Mesenchymal stem cell (in vitro differentiated cells and primary cell): ENCODE results near the gene BFSP2.

Experiments used
- DNase-seq: peaks from one replicate; pipeline ENCODE4 v3.0.0-alpha.2; 2013
- H2AFZ ChIP-seq: one replicate; pipeline ENCODE4 v1.6.1; 2013; ENCODE audit warnings: low read depth, mild to moderate bottlenecking, control low read depth, inconsistent platforms, low read length, moderate library complexity
- H2AK5ac ChIP-seq: 2 replicates; pipeline ENCODE4 v1.6.1; 2013; ENCODE audit warnings: low read length, moderate library complexity, mild to moderate bottlenecking, inconsistent platforms; ENCODE audit not compliant: severe bottlenecking
- H2BK120ac ChIP-seq: one replicate; pipeline ENCODE4 v1.6.1; 2013; ENCODE audit warnings: low read depth, mild to moderate bottlenecking, inconsistent platforms, low read length, moderate library complexity
- H2BK12ac ChIP-seq, 2 experiments: one replicate each; pipeline ENCODE4 v1.6.1; 2013; ENCODE audit warnings: inconsistent platforms in 2 of 2, low read length in 2 of 2, mild to moderate bottlenecking in 2 of 2, moderate library complexity in 2 of 2, control low read depth in 1 of 2
- H2BK15ac ChIP-seq: one replicate; pipeline ENCODE4 v1.6.1; 2013; ENCODE audit warnings: mild to moderate bottlenecking, low read depth, inconsistent platforms; ENCODE audit not compliant: poor library complexity, severe bottlenecking
- H2BK5ac ChIP-seq: 2 replicates; pipeline ENCODE4 v1.6.1; 2013; ENCODE audit warnings: low read depth, mild to moderate bottlenecking, low read length, control low read depth, inconsistent platforms; ENCODE audit not compliant: poor library complexity, severe bottlenecking
- H3K14ac ChIP-seq, 2 experiments: one replicate each; pipeline ENCODE4 v1.6.1; 2013; ENCODE audit warnings: inconsistent platforms in 2 of 2, low read length in 2 of 2, control low read depth in 1 of 2, mild to moderate bottlenecking in 1 of 2, moderate library complexity in 1 of 2
- H3K18ac ChIP-seq, 2 experiments: one replicate each; pipeline ENCODE4 v1.6.1; 2013; ENCODE audit warnings: inconsistent platforms in 2 of 2, low read length in 2 of 2, control low read depth in 1 of 2, low read depth in 1 of 2, mild to moderate bottlenecking in 1 of 2
- H3K23ac ChIP-seq, 2 experiments: one replicate each; pipeline ENCODE4 v1.6.1; 2013; ENCODE audit warnings: inconsistent platforms in 2 of 2, low read length in 2 of 2, mild to moderate bottlenecking in 2 of 2, moderate library complexity in 2 of 2, control low read depth in 1 of 2
- H3K27ac ChIP-seq: 2 replicates; pipeline ENCODE4 v1.5.1; 2013; ENCODE audit warnings: mild to moderate bottlenecking, moderate library complexity, low read length, control low read depth, inconsistent platforms; ENCODE audit not compliant: poor library complexity, severe bottlenecking
- H3K27me3 ChIP-seq, 2 experiments: 2 replicates each; pipeline versions ENCODE4 v1.6.1 to v1.7.0; 2013; ENCODE audit warnings: low read length in 2 of 2, mild to moderate bottlenecking in 2 of 2, moderate library complexity in 2 of 2, control low read depth in 1 of 2, inconsistent platforms in 1 of 2; ENCODE audit not compliant: control insufficient read depth in 1 of 2, insufficient read depth in 1 of 2
- H3K36me3 ChIP-seq, 2 experiments: 2 replicates each; pipeline versions ENCODE4 v1.6.1 to v1.7.0; 2013; ENCODE audit warnings: low read length in 2 of 2, control low read depth in 1 of 2, inconsistent platforms in 1 of 2, low read depth in 1 of 2, mild to moderate bottlenecking in 1 of 2; ENCODE audit not compliant: insufficient read depth in 2 of 2, control insufficient read depth in 1 of 2
- H3K4ac ChIP-seq, 2 experiments: one replicate each; pipeline ENCODE4 v1.6.1; 2013; ENCODE audit warnings: inconsistent platforms in 2 of 2, low read length in 2 of 2, mild to moderate bottlenecking in 2 of 2, moderate library complexity in 2 of 2, control low read depth in 1 of 2, low read depth in 1 of 2
- H3K4me1 ChIP-seq: 2 replicates; pipeline ENCODE4 v1.6.1; 2013; ENCODE audit warnings: low read depth, low read length, control low read depth; ENCODE audit not compliant: control insufficient read depth, insufficient read depth
- H3K4me2 ChIP-seq: 2 replicates; pipeline ENCODE4 v1.6.1; 2013; ENCODE audit warnings: low read length, mild to moderate bottlenecking, inconsistent platforms; ENCODE audit not compliant: poor library complexity, severe bottlenecking
- H3K4me3 ChIP-seq, 2 experiments: 2 replicates each; pipeline versions ENCODE4 v1.5.1 to v1.7.0; 2013; ENCODE audit warnings: low read length in 2 of 2, mild to moderate bottlenecking in 2 of 2, control low read depth in 1 of 2, low read depth in 1 of 2; ENCODE audit not compliant: insufficient read depth in 1 of 2
- H3K79me1 ChIP-seq: replicated peaks from 2 replicates; pipeline ENCODE4 v1.6.1; 2013; ENCODE audit warnings: mild to moderate bottlenecking, control low read depth, low read length, inconsistent platforms; ENCODE audit not compliant: poor library complexity, severe bottlenecking
- H3K9ac ChIP-seq: 2 replicates; pipeline ENCODE4 v1.7.0; 2013; ENCODE audit warnings: mild to moderate bottlenecking, low read length, moderate library complexity
- H3K9me3 ChIP-seq: 2 replicates; pipeline ENCODE4 v1.7.0; 2013; ENCODE audit warnings: mild to moderate bottlenecking, low read length; ENCODE audit not compliant: control insufficient read depth
- H4K8ac ChIP-seq: one replicate; pipeline ENCODE4 v1.6.1; 2013; ENCODE audit warnings: inconsistent platforms, mild to moderate bottlenecking, low read length, moderate library complexity
- H4K91ac ChIP-seq: one replicate; pipeline ENCODE4 v1.6.1; 2013; ENCODE audit warnings: mild to moderate bottlenecking, low read length, inconsistent platforms
- WGBS: methylation state at CpG from one replicate; pipeline ENCODE4 v1.1.7; 2013; ENCODE audit warnings: mixed read lengths; 5-methylcytosine and 5-hydroxymethylcytosine counted together

The BFSP2 gene

GRCh38 chr3:133459400-133459799 is 59.5 kb downstream of the BFSP2 start:
- Histone ChIP-seq H2AFZ (no peak overlapping the region), H3K27me3 (no peaks in the 10 kb centered on the region), H3K9me3 (no peaks in the 10 kb centered on the region), H2BK12ac (no peak overlapping the region), H2AK5ac (no peak overlapping the region), H3K9ac (no peak overlapping the region), H3K18ac (no peak overlapping the region), H3K79me1 (no peaks in the 10 kb centered on the region), H3K4me1 (peaks cover 1% of the 10 kb centered on the region), H3K27ac (no peak overlapping the region), H3K14ac (peak overlapping the region in 1 of 2 experiments; percentile 28), H3K4me2 (no peak overlapping the region), H4K91ac (no peak overlapping the region), H3K4ac (no peak overlapping the region), H2BK5ac (no peak overlapping the region), H3K36me3 (no peaks in the 10 kb centered on the region), H2BK120ac (no peak overlapping the region), H3K4me3 (no peak overlapping the region), H3K23ac (no peak overlapping the region), H2BK15ac (no peak overlapping the region), H4K8ac (no peak overlapping the region)
- 87% methylated on average over 6 of the region's 6 CpGs for WGBS
- no peak for DNase-seq

DNA sequence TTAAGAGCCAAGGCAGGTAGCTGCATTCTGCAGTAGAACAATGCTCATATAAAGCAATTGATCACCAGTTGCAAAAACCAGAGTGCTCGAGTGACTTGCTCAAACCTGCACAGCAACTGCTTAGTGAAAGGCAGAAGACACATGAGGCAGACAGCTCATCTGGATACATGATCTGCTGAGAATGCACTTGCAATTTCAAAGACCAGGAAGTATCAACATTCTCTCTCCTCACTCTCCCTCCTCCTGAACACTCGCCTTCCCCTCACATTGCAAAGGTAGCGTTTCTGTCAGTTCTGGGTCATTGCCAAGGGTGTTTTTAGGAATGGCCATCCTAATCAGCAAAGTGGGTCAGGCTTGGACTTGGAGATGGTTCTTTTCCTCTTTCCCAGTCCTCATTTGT is 61.0 kb downstream of the BFSP2 start:
- Histone ChIP-seq H2BK5ac (no peak overlapping the region), H3K27ac (no peak overlapping the region), H3K4me2 (no peak overlapping the region), H3K4me3 (no peak overlapping the region), H2BK120ac (no peak overlapping the region), H2BK15ac (no peak overlapping the region), H3K4ac (no peak overlapping the region), H2AFZ (no peak overlapping the region), H3K27me3 (no peaks in the 10 kb centered on the region), H2AK5ac (no peak overlapping the region), H2BK12ac (no peak overlapping the region), H3K79me1 (no peaks in the 10 kb centered on the region), H4K8ac (no peak overlapping the region), H3K14ac (no peak overlapping the region), H3K4me1 (peaks cover 1% of the 10 kb centered on the region), H3K23ac (no peak overlapping the region), H3K9me3 (no peaks in the 10 kb centered on the region), H3K9ac (no peak overlapping the region), H3K36me3 (no peaks in the 10 kb centered on the region), H3K18ac (no peak overlapping the region), H4K91ac (no peak overlapping the region)
- 79% methylated on average over 3 of the region's 3 CpGs for WGBS
- DNase-seq = no peak

DNA sequence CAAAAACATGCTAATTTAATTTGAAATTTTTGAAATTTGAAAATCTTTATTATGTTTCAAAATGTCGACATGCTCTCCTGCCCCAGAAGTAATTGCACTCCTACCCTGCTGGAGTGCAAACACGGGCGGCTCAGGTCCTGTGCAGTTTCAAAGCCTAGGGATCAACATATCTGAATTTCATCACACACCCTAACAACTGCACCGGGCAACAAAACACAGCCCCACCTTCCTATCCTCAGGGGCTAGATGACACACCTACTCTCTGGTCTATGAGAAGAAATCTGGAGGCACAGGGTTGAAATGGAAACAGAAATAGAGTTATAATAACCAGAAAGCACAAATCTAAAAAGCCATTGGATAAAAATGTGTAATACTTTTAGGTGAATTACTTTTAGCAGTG is 61.4 kb downstream of the BFSP2 start:
- Histone ChIP-seq H3K4me2 (no peak overlapping the region), H2BK12ac (no peak overlapping the region), H3K4ac (no peak overlapping the region), H4K91ac (no peak overlapping the region), H2BK15ac (no peak overlapping the region), H3K27ac (no peak overlapping the region), H3K27me3 (no peaks in the 10 kb centered on the region), H2BK120ac (no peak overlapping the region), H3K14ac (no peak overlapping the region), H3K9me3 (no peaks in the 10 kb centered on the region), H3K18ac (no peak overlapping the region), H2AFZ (no peak overlapping the region), H3K4me3 (no peak overlapping the region), H3K79me1 (no peaks in the 10 kb centered on the region), H3K4me1 (peaks cover 1% of the 10 kb centered on the region), H3K9ac (no peak overlapping the region), H3K36me3 (no peaks in the 10 kb centered on the region), H4K8ac (no peak overlapping the region), H3K23ac (no peak overlapping the region), H2BK5ac (no peak overlapping the region), H2AK5ac (no peak overlapping the region)
- DNase-seq = no peak
- WGBS = 67% methylated on average over 4 of the region's 4 CpGs

DNA sequence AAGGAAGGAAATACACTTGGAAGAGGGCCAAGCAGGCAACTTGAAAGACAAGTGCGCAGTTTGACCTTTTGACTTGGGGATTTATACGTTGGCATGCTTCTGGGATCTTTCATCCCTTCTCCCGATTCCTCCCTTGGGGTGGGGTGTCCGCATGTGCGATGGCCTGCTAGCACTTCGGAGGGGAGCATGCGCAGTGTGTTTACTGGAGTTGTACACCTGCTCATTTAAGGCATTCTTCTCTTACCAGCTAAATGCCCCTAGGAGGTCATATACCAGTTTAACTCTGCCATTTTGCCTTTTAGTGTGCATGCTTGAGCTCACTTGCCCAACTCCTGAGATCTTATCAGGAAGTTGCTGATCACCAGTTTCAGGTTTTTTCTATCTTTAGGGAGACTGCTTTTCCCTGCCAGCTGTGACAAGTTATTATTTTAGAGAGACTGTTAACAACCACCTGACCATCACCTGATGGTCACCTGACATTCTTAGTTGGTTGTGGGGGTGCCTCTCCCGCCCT is 63.5 kb downstream of the BFSP2 start:
- Histone ChIP-seq H2BK120ac (no peak overlapping the region), H3K4me3 (no peak overlapping the region), H2AFZ (no peak overlapping the region), H3K9ac (no peak overlapping the region), H3K18ac (no peak overlapping the region), H3K23ac (no peak overlapping the region), H4K8ac (no peak overlapping the region), H4K91ac (no peak overlapping the region), H2BK12ac (no peak overlapping the region), H2BK5ac (no peak overlapping the region), H3K27ac (no peak overlapping the region), H3K9me3 (no peaks in the 10 kb centered on the region), H3K36me3 (no peaks in the 10 kb centered on the region), H3K4ac (no peak overlapping the region), H3K27me3 (no peaks in the 10 kb centered on the region), H3K14ac (no peak overlapping the region), H2BK15ac (no peak overlapping the region), H3K4me2 (no peak overlapping the region), H3K79me1 (no peaks in the 10 kb centered on the region), H2AK5ac (no peak overlapping the region), H3K4me1 (peaks cover 1% of the 10 kb centered on the region)
- DNase-seq = no peak
- whole genome bisulfite sequencing = 89% methylated on average over 7 of the region's 8 CpGs
